ENCODE data around the gene HLA-DMA.

Gene HLA-DMA

GRCh38 chr6:32963866-32964265, 11.0 kb upstream of the HLA-DMA start:
- TF ChIP-seq POLR2A (IDR thresholded peaks at IDR 0.05; ENCODE audit: low read depth, low read length) (no peak), SPI1 (IDR thresholded peaks at IDR 0.05; ENCODE audit: low read depth, low read length) (peak; percentile 64)
- FAIRE-seq, result no peak

GRCh38 chr6:32962213-32962826, 9.4 kb upstream of the HLA-DMA start:
- DNase-seq (ENCODE audit: insufficient read length, low spot score) (no peak), FAIRE-seq (no peak)
- TF ChIP-seq PAX5 (IDR thresholded peaks at IDR 0.05; ENCODE audit: insufficient read depth, low read length, severe bottlenecking) (no peak), SPI1 (IDR thresholded peaks at IDR 0.05; ENCODE audit: low read depth, low read length) (no peak), POLR2A (IDR thresholded peaks at IDR 0.05; ENCODE audit: low read depth, low read length) (no peak)

More at GRCh38 chr6:32963866-32964265, 11.0 kb upstream of the HLA-DMA start:
- DNase-seq (ENCODE audit: insufficient read length, low spot score), result no peak

GRCh38 chr6:32960563-32960962, 7.7 kb upstream of the HLA-DMA start:
- no peak for DNase-seq (ENCODE audit: insufficient read length, low spot score)
- FAIRE-seq, result no peak
- no peak for TF ChIP-seq SPI1 (IDR thresholded peaks at IDR 0.05; ENCODE audit: low read depth, low read length)
- no peak for TF ChIP-seq TAF1 (IDR thresholded peaks at IDR 0.05; ENCODE audit: low read depth, low read length)
- no peak for TF ChIP-seq PAX5 (IDR thresholded peaks at IDR 0.05; ENCODE audit: insufficient read depth, low read length, severe bottlenecking)
- TF ChIP-seq POLR2AphosphoS5 (IDR thresholded peaks at IDR 0.05; ENCODE audit: low read depth, low read length), result no peak
- TF ChIP-seq POU2F2 (IDR thresholded peaks at IDR 0.05; ENCODE audit: low read depth, low read length), result no peak
- TF ChIP-seq POLR2A (IDR thresholded peaks at IDR 0.05; ENCODE audit: low read depth, low read length), result no peak

- TF ChIP-seq SPI1 (IDR thresholded peaks at IDR 0.05; ENCODE audit: low read depth, low read length), result no peak
- FAIRE-seq, result no peak
- no peak for DNase-seq (ENCODE audit: insufficient read length, low spot score)
Measured at GRCh38 chr6:32956176-32956575, 3.3 kb upstream of the HLA-DMA start.

- DNase-seq (ENCODE audit: insufficient read length, low spot score) (no peak), FAIRE-seq (peak; percentile 81)
- TF ChIP-seq POLR2A (IDR thresholded peaks at IDR 0.05; ENCODE audit: low read depth, low read length) (no peak), TAF1 (IDR thresholded peaks at IDR 0.05; ENCODE audit: low read depth, low read length) (no peak), PAX5 (IDR thresholded peaks at IDR 0.05; ENCODE audit: insufficient read depth, low read length, severe bottlenecking) (no peak)
Measured at GRCh38 chr6:32954986-32955802, 2.3 kb upstream of the HLA-DMA start.

- DNase-seq (ENCODE audit: insufficient read length, low spot score) (no peak), FAIRE-seq (no peak)
- TF ChIP-seq TAF1 (IDR thresholded peaks at IDR 0.05; ENCODE audit: low read depth, low read length), result no peak
- no peak for TF ChIP-seq SPI1 (IDR thresholded peaks at IDR 0.05; ENCODE audit: low read depth, low read length)
- TF ChIP-seq POLR2AphosphoS5 (IDR thresholded peaks at IDR 0.05; ENCODE audit: low read depth, low read length), result no peak
- TF ChIP-seq PAX5 (IDR thresholded peaks at IDR 0.05; ENCODE audit: insufficient read depth, low read length, severe bottlenecking), result no peak
- TF ChIP-seq POLR2A (IDR thresholded peaks at IDR 0.05; ENCODE audit: low read depth, low read length), result no peak
- TF ChIP-seq POU2F2 (IDR thresholded peaks at IDR 0.05; ENCODE audit: low read depth, low read length), result no peak
Measured at GRCh38 chr6:32954267-32954666, 1.4 kb upstream of the HLA-DMA start.

- no peak for DNase-seq (ENCODE audit: insufficient read length, low spot score)
- TF ChIP-seq SPI1 (IDR thresholded peaks at IDR 0.05; ENCODE audit: low read depth, low read length) (no peak), TAF1 (IDR thresholded peaks at IDR 0.05; ENCODE audit: low read depth, low read length) (no peak), PAX5 (IDR thresholded peaks at IDR 0.05; ENCODE audit: insufficient read depth, low read length, severe bottlenecking) (no peak), POLR2A (IDR thresholded peaks at IDR 0.05; ENCODE audit: low read depth, low read length) (no peak)
- FAIRE-seq, result peak; percentile 59
Measured at GRCh38 chr6:32953775-32954174, 878 bp upstream of the HLA-DMA start.

- no peak for DNase-seq (ENCODE audit: insufficient read length, low spot score)
- TF ChIP-seq POLR2A (IDR thresholded peaks at IDR 0.05; ENCODE audit: low read depth, low read length), result no peak
- FAIRE-seq, result no peak
Measured at GRCh38 chr6:32950449-32950848, 2.4 kb downstream of the HLA-DMA start.

GRCh38 chr6:32950010-32950409, 2.9 kb downstream of the HLA-DMA start:
- DNase-seq (ENCODE audit: insufficient read length, low spot score), result no peak
- FAIRE-seq, result peak; percentile 90
- TF ChIP-seq PAX5 (IDR thresholded peaks at IDR 0.05; ENCODE audit: insufficient read depth, low read length, severe bottlenecking) (no peak), SPI1 (IDR thresholded peaks at IDR 0.05; ENCODE audit: low read depth, low read length) (peak; percentile 66), POU2F2 (IDR thresholded peaks at IDR 0.05; ENCODE audit: low read depth, low read length) (no peak), POLR2A (IDR thresholded peaks at IDR 0.05; ENCODE audit: low read depth, low read length) (no peak; the same call in 1 of the 2 replicates)

GRCh38 chr6:32949113-32949512, 3.8 kb downstream of the HLA-DMA start:
- FAIRE-seq (no peak), DNase-seq (ENCODE audit: insufficient read length, low spot score) (no peak)
- TF ChIP-seq POLR2AphosphoS5 (IDR thresholded peaks at IDR 0.05; ENCODE audit: low read depth, low read length) (peak; percentile 8), SPI1 (IDR thresholded peaks at IDR 0.05; ENCODE audit: low read depth, low read length) (no peak)
